K562 (cell line): ENCODE results near the gene HNF4A. TPM values are rescaled to one million over a fixed set of nuclear protein-coding genes. Genes with fewer than 3 reads are reported as not detected.

ENCODE experiments used
- ATAC-seq: fragments of 200-7000 bp; cut with Tn5 transposase; 3 replicates; pipeline ENCODE4 v1.9.1; 2020; ENCODE audit warnings: moderate library complexity
- BruUV-seq: library from RNA; stranded (reverse); fragments of 400-500 nt; replicated peaks from 2 replicates; lab custom pipeline; 2021; lab: Mats Ljungman, UMichigan
- CTCF ChIA-PET: fragments of 300-600 bp; formaldehyde crosslinking; extraction: SDS; loops from one replicate; lab custom pipeline; 2021; ENCODE audit warnings: low intra/inter-chr PET ratio; lab: Yijun Ruan, JAX
- POLR2A ChIA-PET: fragments of 300-600, 350-650 bp; sonication (Branson Sonifier 250); formaldehyde crosslinking; extraction: SDS; loops from one replicate; lab custom pipeline; 2021; ENCODE audit warnings: antibody characterized with exemption, inconsistent platforms; lab: Yijun Ruan, JAX
- DNase-seq, 4 experiments: peaks; one replicate each; pipeline versions ENCODE4 v3.0.0 to v3.0.0-alpha.2; 2011 to 2018; ENCODE audit warnings: low spot score in 3 of 4, mixed read lengths in 3 of 4; ENCODE audit errors: extremely low read depth in 1 of 4
- FAIRE-seq: peaks from 2 replicates; lab custom pipeline; 2011; peaks lifted over from hg19 to GRCh38; lab: Jason Lieb, UNC
- H2AFZ ChIP-seq: 2 replicates; pipeline ENCODE4 v1.6.0; 2011; ENCODE audit warnings: low read depth, low read length, control low read depth, inconsistent platforms
- H3K27ac ChIP-seq: fragments of 200-600 bp; 3 replicates; pipeline ENCODE4 v1.8.0; 2011; ENCODE audit warnings: low read depth, mild to moderate bottlenecking, control low read depth, inconsistent platforms, low read length, moderate library complexity, mixed read lengths; ENCODE audit errors: extremely low read depth
- H3K27me3 ChIP-seq, 2 experiments: fragments of 300-600 bp in 1 of 2; 2 replicates in 1 of 2; 3 replicates in 1 of 2; pipeline versions ENCODE4 v1.6.0 to v1.8.0; 2011; ENCODE audit warnings: inconsistent platforms in 2 of 2, low read length in 2 of 2, mild to moderate bottlenecking in 1 of 2, mixed read lengths in 1 of 2, moderate library complexity in 1 of 2; ENCODE audit not compliant: control insufficient read depth in 2 of 2, insufficient read depth in 2 of 2
- H3K36me3 ChIP-seq: fragments of 300-600 bp; 3 replicates; pipeline ENCODE4 v1.8.0; 2011; ENCODE audit warnings: mild to moderate bottlenecking, low read length, inconsistent platforms; ENCODE audit not compliant: control insufficient read depth, insufficient read depth
- H3K4me1 ChIP-seq, 2 experiments: fragments of 200-600 bp in 1 of 2; replicated peaks in 1 of 2; 2 replicates in 1 of 2; 3 replicates in 1 of 2; pipeline versions ENCODE4 v1.5.1 to v1.8.0; 2011; ENCODE audit warnings: inconsistent platforms in 2 of 2, low read length in 2 of 2, mild to moderate bottlenecking in 1 of 2, mixed read lengths in 1 of 2, moderate library complexity in 1 of 2; ENCODE audit not compliant: control insufficient read depth in 2 of 2, insufficient read depth in 2 of 2
- H3K4me2 ChIP-seq: 2 replicates; pipeline ENCODE4 v1.6.1; 2011; ENCODE audit warnings: low read length, control low read depth, inconsistent platforms, mixed read lengths; ENCODE audit not compliant: insufficient read depth
- H3K4me3 ChIP-seq: fragments of 200-600 bp; sonication (generic), shearing (Covaris generic); 2 replicates; pipeline ENCODE4 v1.5.1; 2016; ENCODE audit warnings: control low read depth, inconsistent platforms
- H3K79me2 ChIP-seq: fragments of 200-600 bp; 3 replicates; pipeline ENCODE4 v1.8.0; 2011; ENCODE audit warnings: low read length, inconsistent platforms; ENCODE audit not compliant: control insufficient read depth, insufficient read depth
- H3K9ac ChIP-seq, 2 experiments: 2 replicates each; pipeline versions ENCODE4 v1.6.0 to v1.6.1; 2011; ENCODE audit warnings: low read depth in 2 of 2, low read length in 2 of 2, control low read depth in 1 of 2, inconsistent platforms in 1 of 2, mild to moderate bottlenecking in 1 of 2, mixed read lengths in 1 of 2; ENCODE audit not compliant: insufficient read depth in 1 of 2
- H3K9me1 ChIP-seq: one replicate; pipeline ENCODE4 v1.6.0; 2011; ENCODE audit warnings: inconsistent platforms, mild to moderate bottlenecking, low read length, moderate library complexity; ENCODE audit not compliant: control insufficient read depth, insufficient read depth
- H3K9me3 ChIP-seq: replicated peaks from 2 replicates; pipeline ENCODE4 v1.5.1; 2011; ENCODE audit warnings: low read depth, low read length, inconsistent platforms; ENCODE audit not compliant: control insufficient read depth, insufficient read depth
- H4K20me1 ChIP-seq: replicated peaks from 2 replicates; pipeline ENCODE4 v1.6.1; 2011; ENCODE audit warnings: low read length, inconsistent platforms, mixed read lengths; ENCODE audit not compliant: control insufficient read depth, insufficient read depth
- HMG20B ChIP-seq: fragments of 250-450 bp; sonication (Bioruptor Pico); IDR thresholded peaks from 2 replicates; pipeline ENCODE4 v1.5.0; 2021; ENCODE audit warnings: mild to moderate bottlenecking
- KAT8 ChIP-seq: fragments of 450-650 bp; IDR thresholded peaks from 2 replicates; pipeline ENCODE4 v1.6.1; 2016; ENCODE audit warnings: low read depth, mild to moderate bottlenecking
- RAD51 ChIP-seq: fragments of 450-650 bp; IDR thresholded peaks from 2 replicates; pipeline ENCODE4 v1.7.1; 2016; ENCODE audit warnings: low read depth, mild to moderate bottlenecking, borderline replicate concordance
- SREBF2 ChIP-seq: sonication (generic); formaldehyde crosslinking; IDR thresholded peaks from 2 replicates; pipeline ENCODE4 v1.4.0; 2020; ENCODE audit warnings: mild to moderate bottlenecking, missing genetic modification reagents
- ZNF444 ChIP-seq: fragments of 250-450 bp; sonication (Bioruptor Pico); IDR thresholded peaks from 2 replicates; pipeline ENCODE4 v1.4.0; 2020; ENCODE audit warnings: mild to moderate bottlenecking, moderate library complexity
- ZNF644 ChIP-seq: fragments of 200-800 bp; sonication (Bioruptor generic); IDR thresholded peaks from 2 replicates; pipeline ENCODE4 v1.6.1; 2016; ENCODE audit warnings: low read depth, missing genetic modification characterization, missing compliant biosample characterization
- WGBS: fragments of 100-300 bp; shearing (Covaris generic); methylation state at CpG from one replicate; pipeline ENCODE4 v1.1.6; 2016; ENCODE audit warnings: low coverage, mixed read lengths; ENCODE audit not compliant: insufficient coverage; ENCODE audit errors: missing lambda C conversion rate; 5-methylcytosine and 5-hydroxymethylcytosine counted together
- in situ Hi-C: fragments of 300-500 bp; cut with MboI; formaldehyde crosslinking; loops from 4 replicates; pipeline ENCODE4 v1.15.0; 2018; ENCODE audit warnings: inconsistent platforms, mixed read lengths
- intact Hi-C: fragments of 100-400 bp; cut with micrococcal nuclease; formaldehyde crosslinking; loops from 2 replicates; pipeline ENCODE4 v1.14.2; 2022
- polyA plus RNA-seq, 8 experiments: library from polyadenylated mRNA; depleted of rRNA in 4 of 8; stranded (reverse) in 5 of 8; unstranded in 3 of 8; fragments of >200 nt; fragmentation: Nextera tagmentation in 2 of 8; fragmentation: Illumina TruSeq in 1 of 8; extraction: Ambion mirVana in 2 of 8; extraction: Trizol in 1 of 8; gene quantifications; 2 replicates each; pipeline versions ENCODE4 v1.2.1 to v1.2.3, GENCODE V29; 2011 to 2014; ENCODE audit warnings: inconsistent platforms in 1 of 8, missing spikeins in 1 of 8
- total RNA-seq, 7 experiments: library from RNA; depleted of rRNA in 6 of 7; stranded (reverse); fragments of >200 nt in 6 of 7; fragmentation: Illumina TruSeq in 2 of 7; extraction: Trizol in 2 of 7; gene quantifications; 2 replicates each; pipeline versions ENCODE4 v1.2.1 to v1.2.3, GENCODE V29; 2011 to 2021; ENCODE audit warnings: low replicate concordance in 1 of 7
- TF ChIP-seq, protein P1 (sequence below): sonication (generic); formaldehyde crosslinking; IDR thresholded peaks from 2 replicates; pipeline ENCODE4 v1.8.1; 2023; ENCODE audit warnings: mild to moderate bottlenecking, missing genetic modification reagents
- TF ChIP-seq, protein P2 (sequence below): fragments of 450-650 bp; IDR thresholded peaks from 2 replicates; pipeline ENCODE4 v1.6.1; 2017; ENCODE audit warnings: mild to moderate bottlenecking, moderate library complexity

The HNF4A gene
- total and polyA plus RNA-seq, 9 of the 15 experiments (the other 6 are each of a cell fraction or from before 2014, with no cell fraction given) = 0.03 to 0.27 (median 0.08) TPM; not detected in 5

DNA sequence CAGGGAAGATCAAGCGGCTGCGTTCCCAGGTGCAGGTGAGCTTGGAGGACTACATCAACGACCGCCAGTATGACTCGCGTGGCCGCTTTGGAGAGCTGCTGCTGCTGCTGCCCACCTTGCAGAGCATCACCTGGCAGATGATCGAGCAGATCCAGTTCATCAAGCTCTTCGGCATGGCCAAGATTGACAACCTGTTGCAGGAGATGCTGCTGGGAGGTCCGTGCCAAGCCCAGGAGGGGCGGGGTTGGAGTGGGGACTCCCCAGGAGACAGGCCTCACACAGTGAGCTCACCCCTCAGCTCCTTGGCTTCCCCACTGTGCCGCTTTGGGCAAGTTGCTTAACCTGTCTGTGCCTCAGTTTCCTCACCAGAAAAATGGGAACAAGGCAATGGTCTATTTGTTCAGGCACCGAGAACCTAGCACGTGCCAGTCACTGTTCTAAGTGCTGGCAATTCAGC is 68.6 kb downstream of the HNF4A start:
- WGBS = 5% methylated on average over 13 of the region's 14 CpGs

More for the DNA sequence above, 68.6 kb downstream of the HNF4A start:
- no peak for DNase-seq
- no peak for ATAC-seq
- ChIA-PET CTCF (interaction anchor here (0.6 kb wide), 1 partner anchor 28 kb away, joined by 3 read pairs; no protein-coding TSS in a partner anchor), POLR2A (interaction anchor here (0.6 kb wide), 1 partner anchor 25 kb away, joined by 3 read pairs; no protein-coding TSS in a partner anchor)
- no peaks in the 10 kb centered on the region for H3K79me2 ChIP-seq
- TF ChIP-seq, protein P1, sequence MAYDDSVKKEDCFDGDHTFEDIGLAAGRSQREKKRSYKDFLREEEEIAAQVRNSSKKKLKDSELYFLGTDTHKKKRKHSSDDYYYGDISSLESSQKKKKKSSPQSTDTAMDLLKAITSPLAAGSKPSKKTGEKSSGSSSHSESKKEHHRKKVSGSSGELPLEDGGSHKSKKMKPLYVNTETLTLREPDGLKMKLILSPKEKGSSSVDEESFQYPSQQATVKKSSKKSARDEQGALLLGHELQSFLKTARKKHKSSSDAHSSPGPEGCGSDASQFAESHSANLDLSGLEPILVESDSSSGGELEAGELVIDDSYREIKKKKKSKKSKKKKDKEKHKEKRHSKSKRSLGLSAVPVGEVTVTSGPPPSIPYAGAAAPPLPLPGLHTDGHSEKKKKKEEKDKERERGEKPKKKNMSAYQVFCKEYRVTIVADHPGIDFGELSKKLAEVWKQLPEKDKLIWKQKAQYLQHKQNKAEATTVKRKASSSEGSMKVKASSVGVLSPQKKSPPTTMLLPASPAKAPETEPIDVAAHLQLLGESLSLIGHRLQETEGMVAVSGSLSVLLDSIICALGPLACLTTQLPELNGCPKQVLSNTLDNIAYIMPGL (CRISPR knock-in tag) = no peak
- TF ChIP-seq HMG20B (CRISPR knock-in tag) (no peak), SREBF2 (CRISPR knock-in tag) (no peak), ZNF444 (CRISPR knock-in tag) (no peak), RAD51 (no peak), ZNF644 (tag) (no peak), KAT8 (no peak)
- TF ChIP-seq, protein P2, sequence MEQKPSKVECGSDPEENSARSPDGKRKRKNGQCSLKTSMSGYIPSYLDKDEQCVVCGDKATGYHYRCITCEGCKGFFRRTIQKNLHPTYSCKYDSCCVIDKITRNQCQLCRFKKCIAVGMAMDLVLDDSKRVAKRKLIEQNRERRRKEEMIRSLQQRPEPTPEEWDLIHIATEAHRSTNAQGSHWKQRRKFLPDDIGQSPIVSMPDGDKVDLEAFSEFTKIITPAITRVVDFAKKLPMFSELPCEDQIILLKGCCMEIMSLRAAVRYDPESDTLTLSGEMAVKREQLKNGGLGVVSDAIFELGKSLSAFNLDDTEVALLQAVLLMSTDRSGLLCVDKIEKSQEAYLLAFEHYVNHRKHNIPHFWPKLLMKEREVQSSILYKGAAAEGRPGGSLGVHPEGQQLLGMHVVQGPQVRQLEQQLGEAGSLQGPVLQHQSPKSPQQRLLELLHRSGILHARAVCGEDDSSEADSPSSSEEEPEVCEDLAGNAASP = no peak
- BruUV-seq = no TSS peak
- no peak overlapping the region for H3K27ac ChIP-seq
- no peak overlapping the region for H3K9ac ChIP-seq
- no peak overlapping the region for H2AFZ ChIP-seq
- H3K4me1 ChIP-seq = no peaks in the 10 kb centered on the region
- no peak for FAIRE-seq
- in situ Hi-C loops = no loop called here
- H3K9me1 ChIP-seq = no peaks in the 10 kb centered on the region
- intact Hi-C loops = no loop called here
- no peaks in the 10 kb centered on the region for H3K9me3 ChIP-seq
- 0 out of 2 replicates have a peak, but pooled peaks cover 4% of the 10 kb centered on the region for H4K20me1 ChIP-seq
- peaks cover 15 to 31% of the 10 kb centered on the region in 2 experiments; a peak in 4 of 5 replicates for H3K27me3 ChIP-seq
- H3K4me3 ChIP-seq = no peak overlapping the region
- H3K36me3 ChIP-seq = no peaks in the 10 kb centered on the region
- H3K4me2 ChIP-seq = no peak overlapping the region
